Measurements from ENCODE around the gene RPL36. TPM values are rescaled to one million over a fixed set of nuclear protein-coding genes. Genes with fewer than 3 reads are reported as not detected.

The RPL36 gene
- polyA plus RNA-seq, 2 of the 4 experiments (the other 2 are of a cell fraction): 368 to 1,385 TPM

DNA sequence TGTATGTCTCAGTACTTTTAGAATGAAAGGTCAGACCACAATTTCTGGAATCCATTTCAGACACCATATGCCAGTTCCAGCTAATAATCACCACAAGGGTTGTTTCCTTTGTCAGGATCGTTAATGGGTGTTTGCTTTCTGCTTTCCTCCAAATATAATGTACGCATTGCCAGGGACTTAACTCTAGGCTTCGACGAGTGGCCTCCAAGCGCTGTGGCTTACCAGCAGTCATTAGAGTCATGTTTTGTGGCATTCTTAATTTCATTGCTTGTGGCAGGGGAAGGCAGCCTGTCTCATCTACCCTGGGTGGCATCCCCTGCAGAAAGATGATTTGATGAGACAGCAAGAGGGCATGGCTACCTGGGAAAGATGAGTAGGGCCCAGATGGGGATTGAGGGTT lies 44.7 kb upstream of the RPL36 start (continued):
- TF ChIP-seq HMGXB4 (CRISPR knock-in tag; IDR thresholded peaks at IDR 0.05; ENCODE audit: borderline replicate concordance): no peak

- Histone ChIP-seq H3K9me3 (no peaks in the 10 kb centered on the region), H3K4me1 (0 out of 3 replicates have a peak, but pooled peaks cover 6% of the 10 kb centered on the region), H3K4me3 (no peak overlapping the region), H3K27ac (no peak overlapping the region), H3K4me2 (no peak overlapping the region)
- WGBS (ENCODE audit: missing lambda C conversion rate): 96% methylated on average over 4 of the region's 4 CpGs
- POLR2A ChIA-PET: no interaction called here
- CTCF ChIA-PET: no interaction called here
- TF ChIP-seq KDM5A (IDR thresholded peaks at IDR 0.05) (no peak), CHD4 (IDR thresholded peaks at IDR 0.05; ENCODE audit: borderline replicate concordance) (no peak), RFX5 (IDR thresholded peaks at IDR 0.05) (no peak), CBX2 (IDR thresholded peaks at IDR 0.05; ENCODE audit: borderline replicate concordance, low read depth) (no peak), USF2 (IDR thresholded peaks at IDR 0.05) (no peak), ZNF302 (CRISPR knock-in tag; IDR thresholded peaks at IDR 0.05) (no peak), POLR2A (IDR thresholded peaks at IDR 0.05; ENCODE audit: low read length) (no peak), PHF8 (IDR thresholded peaks at IDR 0.05; ENCODE audit: borderline replicate concordance, low read depth) (no peak), MAFK (IDR thresholded peaks at IDR 0.05; ENCODE audit: partially characterized antibody) (no peak), ZSCAN20 (CRISPR knock-in tag; IDR thresholded peaks at IDR 0.05) (no peak), EP300 (IDR thresholded peaks at IDR 0.05) (no peak), JUN (IDR thresholded peaks at IDR 0.05) (no peak)
- TF ChIP-seq, protein P1, sequence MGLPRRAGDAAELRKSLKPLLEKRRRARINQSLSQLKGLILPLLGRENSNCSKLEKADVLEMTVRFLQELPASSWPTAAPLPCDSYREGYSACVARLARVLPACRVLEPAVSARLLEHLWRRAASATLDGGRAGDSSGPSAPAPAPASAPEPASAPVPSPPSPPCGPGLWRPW (IDR thresholded peaks at IDR 0.05): no peak
- FAIRE-seq: no peak
- no peak for DNase-seq (ENCODE audit: low read depth in 1 of 2, low spot score in 1 of 2)
- no peak for ATAC-seq
Measured at GRCh38 chr19:5646703-5647102, 43.4 kb upstream of the RPL36 start.

DNA sequence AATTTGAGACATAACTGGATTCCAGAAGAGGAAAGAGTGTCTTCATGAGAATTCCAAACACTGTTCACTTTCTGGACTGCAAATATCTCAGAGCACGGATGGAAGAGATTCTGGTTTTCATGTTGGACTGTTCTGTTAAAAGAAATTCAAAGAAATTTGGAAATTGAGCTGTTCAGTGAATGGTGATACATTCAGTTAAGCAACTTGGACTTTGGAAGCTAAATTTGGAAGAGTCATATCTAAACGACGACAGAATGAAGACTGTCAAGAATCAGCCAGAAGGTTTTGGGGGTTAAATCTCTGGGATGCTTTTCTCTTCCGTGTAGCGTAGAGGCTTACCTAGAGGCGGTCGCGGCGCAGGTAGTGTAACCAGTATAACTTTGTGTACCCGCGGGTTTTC lies 41.6 kb upstream of the RPL36 start:
- TF ChIP-seq POLR2AphosphoS2 (conservative IDR thresholded peaks at IDR 0.05; ENCODE audit: low read length): no peak
- TF ChIP-seq RARB (CRISPR knock-in tag; IDR thresholded peaks at IDR 0.05): no peak
- TF ChIP-seq NFE2L2 (conservative IDR thresholded peaks at IDR 0.05; ENCODE audit: low read length): no peak
- TF ChIP-seq CTCF (IDR thresholded peaks at IDR 0.05): no peak
- no peak for TF ChIP-seq HMGXB4 (CRISPR knock-in tag; IDR thresholded peaks at IDR 0.05; ENCODE audit: borderline replicate concordance)
- TF ChIP-seq BCL3 (IDR thresholded peaks at IDR 0.05): no peak
- TF ChIP-seq CEBPB (IDR thresholded peaks at IDR 0.05): no peak
- TF ChIP-seq RNF2 (IDR thresholded peaks at IDR 0.05; ENCODE audit: borderline replicate concordance, low read depth): no peak
- no peak for FAIRE-seq
- WGBS (ENCODE audit: missing lambda C conversion rate): 97% methylated on average over 11 of the region's 11 CpGs
- ChIA-PET POLR2A (no interaction called here), CTCF (no interaction called here)
- no peak overlapping the region for H3K27ac ChIP-seq
- H3K9me3 ChIP-seq: no peaks in the 10 kb centered on the region
- no peak for ATAC-seq
- H3K4me3 ChIP-seq: no peak overlapping the region
- DNase-seq (ENCODE audit: low read depth in 1 of 2, low spot score in 1 of 2): no peak
- H3K4me2 ChIP-seq: no peak overlapping the region
- H3K4me1 ChIP-seq: no peaks in the 10 kb centered on the region
